Prostate gland (tissue), 2 donors: ENCODE data around the gene APOBEC3G.

Experiments
- CTCF ChIP-seq, 4 experiments: fragments of 200-600 bp in 2 of 4; fragments of 450-650 bp in 2 of 4; sonication (generic) in 2 of 4; IDR thresholded peaks; 1 replicate in 3 of 4; 2 replicates in 1 of 4; pipeline ENCODE4 v1.5.1; 2016 to 2019; ENCODE audit warnings: antibody characterized with exemption in 4 of 4, mild to moderate bottlenecking in 2 of 4, moderate library complexity in 2 of 4
- POLR2A ChIP-seq: fragments of 450-650 bp; IDR thresholded peaks from one replicate; pipeline ENCODE4 v1.6.1; 2016; ENCODE audit warnings: antibody characterized with exemption, mild to moderate bottlenecking

GRCh38 chr22:39055658-39056057 lies 21.4 kb upstream of the APOBEC3G start:
- TF ChIP-seq CTCF (IDR thresholded peaks at IDR 0.05) (no peak), POLR2A (no peak)
